ENCODE results near the gene MC1R. TPM values are rescaled to one million over a fixed set of nuclear protein-coding genes. Genes with fewer than 3 reads are reported as not detected.

The MC1R gene
- total and polyA plus RNA-seq, 2 of the 8 experiments (the other 6 are each of a cell fraction or from before 2014, with no cell fraction given): 2.2 to 2.9 TPM

DNA sequence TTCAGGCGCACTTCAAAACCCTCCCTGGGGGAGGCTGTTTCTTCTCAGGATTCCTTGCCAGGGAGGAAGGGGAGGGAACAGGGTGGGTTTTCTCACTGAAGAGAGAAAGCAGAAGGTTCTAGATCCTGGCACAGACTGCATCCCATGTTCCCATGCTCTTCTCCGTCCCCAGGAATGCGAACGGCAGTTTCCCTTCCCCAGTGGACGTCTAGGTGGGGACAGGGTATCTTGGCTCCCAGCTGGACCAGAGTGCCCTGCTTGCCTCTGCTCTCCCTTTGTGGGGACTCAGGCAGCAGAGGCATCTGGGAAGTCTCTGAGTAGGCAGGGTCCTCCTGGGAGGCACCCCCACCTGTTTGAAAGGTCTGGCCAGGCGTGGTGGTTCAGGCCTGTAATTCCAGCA, 48.2 kb upstream of the MC1R start:
- Histone ChIP-seq H2AK5ac (ENCODE audit: low read depth, low read length) (no peak overlapping the region), H3K27me3 (replicated peaks in 1 of 4; ENCODE audit: control insufficient read depth in 3 of 4, extremely low read depth in 1 of 4, insufficient read depth in 3 of 4, low read length in 3 of 4) (no peaks in the 10 kb centered on the region), H2BK20ac (ENCODE audit: low read length) (no peak overlapping the region), H2BK15ac (ENCODE audit: low read length) (no peak overlapping the region), H3K23ac (ENCODE audit: insufficient read length) (no peak overlapping the region), H4K91ac (replicated peaks; ENCODE audit: insufficient read length, low read length) (no peak overlapping the region), H2BK120ac (replicated peaks; ENCODE audit: low read depth, low read length) (no peak overlapping the region), H2BK5ac (ENCODE audit: low read depth, low read length) (no peak overlapping the region), H3K56ac (replicated peaks; ENCODE audit: insufficient read length, low read depth, low read length) (no peak overlapping the region), H3K14ac (ENCODE audit: insufficient read length) (no peak overlapping the region), H4K20me1 (replicated peaks in 1 of 2; ENCODE audit: control insufficient read depth in 1 of 2, insufficient read depth in 2 of 2, low read length in 2 of 2) (no peaks in the 10 kb centered on the region), H4K8ac (ENCODE audit: extremely low read depth, insufficient read depth, low read length) (no peak overlapping the region), H3K9ac (replicated peaks in 1 of 4; ENCODE audit: extremely low read depth in 1 of 4, low read depth in 3 of 4, low read length in 3 of 4) (no peak overlapping the region), H3K4me3 (ENCODE audit: extremely low read depth in 1 of 4, insufficient read depth in 2 of 4, low read depth in 3 of 4, low read length in 4 of 4) (no peak overlapping the region), H3K4me1 (replicated peaks in 1 of 4; ENCODE audit: control insufficient read depth in 3 of 4, insufficient read depth in 4 of 4, low read length in 3 of 4) (peaks cover 0 to 9% (median 2%) of the 10 kb centered on the region in 4 experiments; a peak in 4 of 7 replicates), H3K79me1 (ENCODE audit: low read depth, low read length) (peaks cover 6% of the 10 kb centered on the region), H3K18ac (ENCODE audit: extremely low read depth, low read length) (no peak overlapping the region), H3K23me2 (ENCODE audit: low read depth, low read length) (peaks cover 9% of the 10 kb centered on the region), H4K5ac (ENCODE audit: insufficient read length, low read depth, low read length) (no peak overlapping the region), H3K36me3 (ENCODE audit: control insufficient read depth in 2 of 4, insufficient read depth in 4 of 4, low read length in 3 of 4) (peaks cover 0 to 10% (median 0%) of the 10 kb centered on the region in 4 experiments; a peak in 2 of 8 replicates), H2BK12ac (ENCODE audit: low read depth, low read length) (no peak overlapping the region), H3K79me2 (ENCODE audit: control insufficient read depth in 1 of 2, insufficient read depth in 2 of 2, low read length in 2 of 2) (peaks cover 0 to 10% of the 10 kb centered on the region in 2 experiments; a peak in 2 of 4 replicates), H3K4ac (replicated peaks; ENCODE audit: insufficient read length, low read depth, low read length) (no peak overlapping the region), H3K27ac (ENCODE audit: low read depth, low read length) (no peak overlapping the region), H3K9me3 (ENCODE audit: insufficient read depth in 2 of 2, low read depth in 1 of 2, low read length in 1 of 2) (peaks cover 4 to 8% of the 10 kb centered on the region in 2 experiments; a peak in 3 of 4 replicates), H3K4me2 (ENCODE audit: insufficient read depth in 1 of 2, low read depth in 2 of 2, low read length in 2 of 2) (no peak overlapping the region), H2AFZ (ENCODE audit: low read length) (no peak overlapping the region)
- ChIA-PET CTCF (ENCODE audit: partially characterized antibody) (interaction anchor here (3.3 kb wide), 1 partner anchor 10 kb away, joined by 24 read pairs; no protein-coding TSS in a partner anchor), POLR2A (ENCODE audit: partially characterized antibody) (interaction anchor here (1.3 kb wide), 1 partner anchor 10 kb away, joined by 3 read pairs; no protein-coding TSS in a partner anchor)
- WGBS, 2 experiments (ENCODE audit: extremely low coverage in 1 of 2, insufficient coverage in 1 of 2, insufficient read length in 1 of 2, insufficient replicate concordance in 2 of 2, low coverage in 1 of 2, low lambda C conversion rate in 2 of 2, missing lambda C conversion rate in 1 of 2): 99% methylated on average over 6 of the region's 6 CpGs; no CpG with 5 or more reads in 1 of the 2 experiments
- TF ChIP-seq, protein P1, sequence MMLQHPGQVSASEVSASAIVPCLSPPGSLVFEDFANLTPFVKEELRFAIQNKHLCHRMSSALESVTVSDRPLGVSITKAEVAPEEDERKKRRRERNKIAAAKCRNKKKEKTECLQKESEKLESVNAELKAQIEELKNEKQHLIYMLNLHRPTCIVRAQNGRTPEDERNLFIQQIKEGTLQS (IDR thresholded peaks at IDR 0.05; ENCODE audit: insufficient read depth, low read depth, low read length): no peak
- TF ChIP-seq YY1 (IDR thresholded peaks at IDR 0.05; ENCODE audit: low read depth, low read length) (no peak), GTF2F1 (IDR thresholded peaks at IDR 0.05; ENCODE audit: borderline replicate concordance, low read depth, low read length) (no peak), EZH2 (IDR thresholded peaks at IDR 0.05; ENCODE audit: low read depth, low read length, severe bottlenecking) (no peak), NANOG (IDR thresholded peaks at IDR 0.05; ENCODE audit: insufficient read depth, low read depth, low read length, poor library complexity, severe bottlenecking) (no peak)
- FAIRE-seq: no peak
- DNase-seq (ENCODE audit: low read depth in 1 of 2, low spot score in 2 of 2): no peak
